Loucy (cell line): ENCODE measurements around the gene HERC2.
"Not testable (repeated sequence)": the region's sequence is repeated elsewhere in the genome, so short reads cannot be mapped to it uniquely, and the experiment has no call there.

Experiments used
- H2AFZ ChIP-seq: fragments of 200-600 bp; sonication (generic); 2 replicates; pipeline ENCODE4 v1.6.0; 2016; ENCODE audit warnings: antibody characterized with exemption, mild to moderate bottlenecking, low read length, moderate library complexity
- H3F3A ChIP-seq: fragments of 200-600 bp; 2 replicates; pipeline ENCODE4 v1.6.0; 2016; ENCODE audit warnings: antibody characterized with exemption, low read depth, mild to moderate bottlenecking
- H3K27me3 ChIP-seq: fragments of 200-600 bp; sonication (generic); 2 replicates; pipeline ENCODE4 v1.6.1; 2014; ENCODE audit warnings: low read length, mild to moderate bottlenecking; ENCODE audit not compliant: insufficient read depth, poor library complexity, severe bottlenecking
- H3K36me3 ChIP-seq: fragments of 200-600 bp; sonication (generic); 2 replicates; pipeline ENCODE4 v1.6.1; 2016; ENCODE audit warnings: low read length; ENCODE audit not compliant: insufficient read depth
- H3K4me1 ChIP-seq: fragments of 200-600 bp; sonication (generic); 2 replicates; pipeline ENCODE4 v1.5.1; 2014; ENCODE audit warnings: low read length, mild to moderate bottlenecking; ENCODE audit not compliant: insufficient read depth, poor library complexity, severe bottlenecking
- H3K4me2 ChIP-seq: fragments of 200-600 bp; sonication (generic); 2 replicates; pipeline ENCODE4 v1.6.0; 2014; ENCODE audit warnings: antibody characterized with exemption, low read length, low read depth, mild to moderate bottlenecking; ENCODE audit not compliant: poor library complexity, severe bottlenecking
- H3K4me3 ChIP-seq: fragments of 200-600 bp; sonication (generic); 2 replicates; pipeline ENCODE4 v1.5.1; 2014; ENCODE audit warnings: low read length, mild to moderate bottlenecking, mixed read lengths; ENCODE audit not compliant: poor library complexity, severe bottlenecking
- H3K79me2 ChIP-seq: fragments of 200-600 bp; sonication (generic); 2 replicates; pipeline ENCODE4 v1.6.1; 2014; ENCODE audit warnings: low read length; ENCODE audit not compliant: insufficient read depth
- H3K9ac ChIP-seq: fragments of 200-600 bp; sonication (generic); 2 replicates; pipeline ENCODE4 v1.6.0; 2014; ENCODE audit warnings: mild to moderate bottlenecking, low read depth, low read length, moderate library complexity; ENCODE audit not compliant: poor library complexity, severe bottlenecking
- H3K9me2 ChIP-seq: fragments of 200-600 bp; sonication (generic); replicated peaks from 2 replicates; pipeline ENCODE4 v1.6.1; 2016; ENCODE audit warnings: low read depth, low read length, mixed read lengths
- H3K9me3 ChIP-seq: fragments of 200-600 bp; sonication (generic); 2 replicates; pipeline ENCODE4 v1.6.1; 2014; ENCODE audit warnings: mild to moderate bottlenecking, antibody characterized with exemption, low read length, low read depth; ENCODE audit not compliant: insufficient read depth
- H4K20me1 ChIP-seq: fragments of 200-600 bp; sonication (generic); 2 replicates; pipeline ENCODE4 v1.6.0; 2014; ENCODE audit warnings: antibody characterized with exemption, low read length, mild to moderate bottlenecking; ENCODE audit not compliant: insufficient read depth, poor library complexity, severe bottlenecking
- EZH2phosphoT487 ChIP-seq: fragments of 200-600 bp; IDR thresholded peaks from 2 replicates; pipeline ENCODE4 v1.6.1; 2018; ENCODE audit warnings: antibody characterized with exemption, mild to moderate bottlenecking, moderate library complexity, borderline replicate concordance
- TF ChIP-seq, protein P1 (sequence below): fragments of 200-600 bp; sonication (generic); conservative IDR thresholded peaks from 2 replicates; pipeline ENCODE4 v1.5.1; 2014; ENCODE audit warnings: mild to moderate bottlenecking, antibody characterized with exemption, low read length

HERC2 gene

DNA sequence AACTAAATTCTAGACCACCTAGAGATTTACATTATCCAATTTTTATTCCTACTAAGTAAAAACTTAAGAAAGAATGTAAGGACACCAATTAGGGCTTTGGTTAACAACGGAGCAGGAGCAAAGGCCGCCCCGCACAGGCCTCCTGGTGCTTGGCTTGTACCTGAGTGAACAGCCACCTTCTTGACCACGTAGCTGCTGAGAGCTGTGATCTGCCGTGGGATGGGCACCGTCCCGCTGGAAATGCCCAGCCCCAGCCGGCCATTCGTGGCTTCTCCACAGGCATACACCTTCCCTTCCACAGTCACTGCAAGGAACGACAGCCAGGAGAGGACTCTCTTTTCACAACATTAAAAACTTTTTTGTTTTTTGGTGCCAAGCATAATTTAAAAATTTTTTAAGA is 143.3 kb downstream of the HERC2 start:
- peaks cover 22% of the 10 kb centered on the region; the same call in 1 of the 2 replicates for H3K36me3 ChIP-seq

DNA sequence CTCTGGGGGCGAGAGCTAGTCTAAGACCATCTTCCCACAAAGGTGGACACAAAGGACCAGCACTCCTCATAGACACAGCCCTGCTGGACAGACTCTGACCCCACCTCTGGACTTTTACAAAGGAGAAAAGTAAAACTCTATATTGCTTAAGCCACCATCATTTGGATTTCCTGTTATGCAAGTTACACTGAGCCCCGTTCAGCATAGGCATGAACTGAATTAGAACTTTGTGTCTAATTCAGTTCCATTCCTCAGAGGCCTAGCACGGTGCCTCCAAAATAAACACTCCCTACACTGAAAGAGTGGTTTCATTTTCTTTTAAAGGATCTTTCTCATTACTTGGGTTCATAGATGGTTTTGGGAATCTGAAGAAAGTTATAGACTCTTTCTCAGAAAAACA is 143.7 kb downstream of the HERC2 start:
- H3K9ac ChIP-seq = no peak overlapping the region
- peaks cover 22% of the 10 kb centered on the region; the same call in 1 of the 2 replicates for H3K36me3 ChIP-seq
- H3K9me2 ChIP-seq = no peaks in the 10 kb centered on the region
- no peaks in the 10 kb centered on the region for H3K79me2 ChIP-seq
- H3K9me3 ChIP-seq = no peaks in the 10 kb centered on the region
- H3K27me3 ChIP-seq = no peaks in the 10 kb centered on the region
- H3K4me1 ChIP-seq = no peaks in the 10 kb centered on the region
- no peak overlapping the region for H3K4me2 ChIP-seq
- H4K20me1 ChIP-seq = no peaks in the 10 kb centered on the region
- H3K4me3 ChIP-seq = no peak overlapping the region
- no peak overlapping the region for H2AFZ ChIP-seq
- TF ChIP-seq, protein P1, sequence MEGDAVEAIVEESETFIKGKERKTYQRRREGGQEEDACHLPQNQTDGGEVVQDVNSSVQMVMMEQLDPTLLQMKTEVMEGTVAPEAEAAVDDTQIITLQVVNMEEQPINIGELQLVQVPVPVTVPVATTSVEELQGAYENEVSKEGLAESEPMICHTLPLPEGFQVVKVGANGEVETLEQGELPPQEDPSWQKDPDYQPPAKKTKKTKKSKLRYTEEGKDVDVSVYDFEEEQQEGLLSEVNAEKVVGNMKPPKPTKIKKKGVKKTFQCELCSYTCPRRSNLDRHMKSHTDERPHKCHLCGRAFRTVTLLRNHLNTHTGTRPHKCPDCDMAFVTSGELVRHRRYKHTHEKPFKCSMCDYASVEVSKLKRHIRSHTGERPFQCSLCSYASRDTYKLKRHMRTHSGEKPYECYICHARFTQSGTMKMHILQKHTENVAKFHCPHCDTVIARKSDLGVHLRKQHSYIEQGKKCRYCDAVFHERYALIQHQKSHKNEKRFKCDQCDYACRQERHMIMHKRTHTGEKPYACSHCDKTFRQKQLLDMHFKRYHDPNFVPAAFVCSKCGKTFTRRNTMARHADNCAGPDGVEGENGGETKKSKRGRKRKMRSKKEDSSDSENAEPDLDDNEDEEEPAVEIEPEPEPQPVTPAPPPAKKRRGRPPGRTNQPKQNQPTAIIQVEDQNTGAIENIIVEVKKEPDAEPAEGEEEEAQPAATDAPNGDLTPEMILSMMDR = no peak
- H3F3A ChIP-seq = no peaks in the 10 kb centered on the region

More for the DNA sequence above, 143.3 kb downstream of the HERC2 start:
- Histone ChIP-seq H2AFZ (no peak overlapping the region), H3K4me3 (no peak overlapping the region), H3K9me3 (no peaks in the 10 kb centered on the region), H3K9ac (no peak overlapping the region), H3F3A (no peaks in the 10 kb centered on the region), H3K4me1 (no peaks in the 10 kb centered on the region), H4K20me1 (no peaks in the 10 kb centered on the region), H3K4me2 (no peak overlapping the region), H3K9me2 (no peaks in the 10 kb centered on the region), H3K27me3 (no peaks in the 10 kb centered on the region), H3K79me2 (no peaks in the 10 kb centered on the region)
- TF ChIP-seq, protein P1 = no peak
- no peak for TF ChIP-seq EZH2phosphoT487

DNA sequence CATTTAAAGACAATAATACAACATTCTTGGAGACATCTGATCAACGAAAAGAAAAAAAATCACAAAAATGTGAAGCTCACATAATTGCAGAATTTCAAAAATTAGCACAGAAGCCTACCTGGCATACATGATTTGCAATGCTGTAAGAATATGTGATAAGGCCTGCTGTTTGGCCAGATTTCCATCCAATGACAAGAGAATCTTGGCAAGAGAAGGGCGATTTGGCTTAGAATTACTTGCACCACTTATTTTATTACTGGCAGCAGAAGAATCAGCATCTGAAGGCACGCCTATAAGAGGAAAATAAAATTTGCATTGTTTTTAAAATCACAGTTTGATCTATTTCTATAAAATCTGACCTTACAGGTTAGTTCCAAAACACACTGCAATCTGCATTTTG is 152.6 kb downstream of the HERC2 start:
- no peak overlapping the region for H3K4me2 ChIP-seq
- no peak overlapping the region for H2AFZ ChIP-seq
- no peaks in the 10 kb centered on the region for H3K27me3 ChIP-seq
- H3K4me1 ChIP-seq = no peaks in the 10 kb centered on the region
- TF ChIP-seq, protein P1 = no peak
- TF ChIP-seq EZH2phosphoT487 = no peak
- no peaks in the 10 kb centered on the region for H3K79me2 ChIP-seq
- H3K4me3 ChIP-seq = no peak overlapping the region
- no peaks in the 10 kb centered on the region for H3K9me3 ChIP-seq
- H3K9ac ChIP-seq = no peak overlapping the region
- no peaks in the 10 kb centered on the region for H4K20me1 ChIP-seq
- no peaks in the 10 kb centered on the region for H3F3A ChIP-seq
- no peaks in the 10 kb centered on the region for H3K9me2 ChIP-seq
- H3K36me3 ChIP-seq = peaks cover 55% of the 10 kb centered on the region

DNA sequence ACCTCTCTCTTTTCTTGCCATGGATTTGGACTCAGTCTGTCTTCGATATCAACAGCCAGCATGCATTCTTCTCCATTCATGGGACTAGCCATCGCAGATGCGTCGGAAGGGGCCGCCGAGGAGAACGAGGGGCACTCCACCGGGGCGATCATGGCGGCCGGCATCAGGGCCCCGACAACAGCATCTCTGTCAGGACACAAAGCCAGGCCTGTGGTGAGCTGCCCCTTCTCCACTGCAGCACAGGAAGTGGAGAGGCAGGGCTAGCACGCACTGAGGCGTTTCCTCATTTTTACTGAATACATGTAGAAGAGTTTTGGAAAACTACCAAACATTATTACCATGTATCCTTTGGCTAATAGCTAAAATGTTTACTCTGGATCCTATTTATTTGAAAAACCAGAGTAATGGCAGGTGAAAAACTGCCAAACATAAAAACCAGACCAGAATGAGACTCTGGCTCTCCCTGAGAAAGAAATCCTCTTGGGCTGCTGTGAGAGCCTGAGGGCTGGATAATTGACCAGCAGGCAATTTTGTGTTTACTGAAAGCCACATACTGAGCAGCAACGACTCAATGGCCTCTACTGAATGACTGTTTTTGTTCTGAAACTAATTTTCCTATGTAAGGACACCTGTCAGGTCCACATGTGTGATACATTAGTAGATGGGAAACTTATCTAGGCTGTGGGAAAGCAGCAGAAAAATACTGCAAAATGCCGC is 153.4 kb downstream of the HERC2 start:
- not testable (repeated sequence) for H3K4me2 ChIP-seq, H3K4me3 ChIP-seq, H3K79me2 ChIP-seq, H3K9me3 ChIP-seq, H3K4me1 ChIP-seq, H3K27me3 ChIP-seq, H4K20me1 ChIP-seq, H3K9me2 ChIP-seq, H3F3A ChIP-seq, H2AFZ ChIP-seq, H3K9ac ChIP-seq
- H3K36me3 ChIP-seq = peaks cover 60% of the 10 kb centered on the region
